H9 (cell line): ENCODE data around the gene OR10H5. TPM values are rescaled to one million over a fixed set of nuclear protein-coding genes. Genes with fewer than 3 reads are reported as not detected.

ENCODE experiments used
- DNase-seq: peaks from one replicate; pipeline ENCODE4 v3.0.0-alpha.2; 2017
- H2AFZ ChIP-seq: one replicate; pipeline ENCODE4 v1.6.1; 2013; ENCODE audit warnings: mild to moderate bottlenecking, low read length, control low read depth, moderate library complexity
- H2AK5ac ChIP-seq: 2 replicates; pipeline ENCODE4 v1.6.1; 2013; ENCODE audit warnings: low read length, control low read depth, mixed read lengths; ENCODE audit not compliant: insufficient read length
- H2BK120ac ChIP-seq: one replicate; pipeline ENCODE4 v1.6.1; 2013; ENCODE audit warnings: low read depth, mild to moderate bottlenecking, low read length, control low read depth, inconsistent platforms; ENCODE audit not compliant: poor library complexity, severe bottlenecking
- H2BK12ac ChIP-seq: 2 replicates; pipeline ENCODE4 v1.6.1; 2013; ENCODE audit warnings: low read length, control low read depth, mixed read lengths, low read depth; ENCODE audit not compliant: insufficient read length
- H2BK15ac ChIP-seq: 2 replicates; pipeline ENCODE4 v1.6.1; 2013; ENCODE audit warnings: low read depth, low read length, control low read depth
- H2BK20ac ChIP-seq: one replicate; pipeline ENCODE4 v1.6.1; 2013; ENCODE audit warnings: low read depth, mild to moderate bottlenecking, low read length, control low read depth, inconsistent platforms; ENCODE audit not compliant: poor library complexity, severe bottlenecking
- H2BK5ac ChIP-seq: 2 replicates; pipeline ENCODE4 v1.6.1; 2013; ENCODE audit warnings: low read length, control low read depth, mixed read lengths; ENCODE audit not compliant: insufficient read length
- H3K14ac ChIP-seq: 2 replicates; pipeline ENCODE4 v1.6.1; 2013; ENCODE audit warnings: low read length, control low read depth; ENCODE audit not compliant: insufficient read depth
- H3K18ac ChIP-seq: 2 replicates; pipeline ENCODE4 v1.6.1; 2013; ENCODE audit warnings: low read depth, mild to moderate bottlenecking, mixed read lengths, low read length, control low read depth; ENCODE audit not compliant: insufficient read length
- H3K23ac ChIP-seq: 2 replicates; pipeline ENCODE4 v1.6.1; 2013; ENCODE audit warnings: low read length, control low read depth, mixed read lengths, low read depth; ENCODE audit not compliant: insufficient read length
- H3K23me2 ChIP-seq: 2 replicates; pipeline ENCODE4 v1.6.1; 2013; ENCODE audit warnings: low read depth, mild to moderate bottlenecking, mixed read lengths, low read length, control low read depth; ENCODE audit not compliant: insufficient read length, poor library complexity, severe bottlenecking
- H3K27ac ChIP-seq: 2 replicates; pipeline ENCODE4 v1.5.1; 2013; ENCODE audit warnings: low read length, control low read depth, mixed read lengths, low read depth; ENCODE audit not compliant: insufficient read length
- H3K27me3 ChIP-seq: 2 replicates; pipeline ENCODE4 v1.6.1; 2013; ENCODE audit warnings: low read length, control low read depth, inconsistent platforms; ENCODE audit not compliant: insufficient read depth
- H3K4ac ChIP-seq: 2 replicates; pipeline ENCODE4 v1.6.1; 2013; ENCODE audit warnings: low read depth, mild to moderate bottlenecking, control low read depth, inconsistent platforms, low read length, moderate library complexity
- H3K4me1 ChIP-seq: 2 replicates; pipeline ENCODE4 v1.6.1; 2013; ENCODE audit warnings: low read length, control low read depth, inconsistent platforms; ENCODE audit not compliant: insufficient read depth
- H3K4me2 ChIP-seq: 2 replicates; pipeline ENCODE4 v1.6.1; 2013; ENCODE audit warnings: low read length, control low read depth, mixed read lengths; ENCODE audit not compliant: insufficient read length, insufficient read depth
- H3K56ac ChIP-seq: 2 replicates; pipeline ENCODE4 v1.6.1; 2013; ENCODE audit warnings: low read depth, mild to moderate bottlenecking, mixed read lengths, low read length, control low read depth; ENCODE audit not compliant: insufficient read length
- H3K79me1 ChIP-seq: 2 replicates; pipeline ENCODE4 v1.6.1; 2013; ENCODE audit warnings: low read depth, mild to moderate bottlenecking, moderate library complexity, low read length, control low read depth, inconsistent platforms; ENCODE audit not compliant: insufficient read depth, poor library complexity, severe bottlenecking
- H3K79me2 ChIP-seq: 2 replicates; pipeline ENCODE4 v1.6.1; 2013; ENCODE audit warnings: low read length, control low read depth, inconsistent platforms; ENCODE audit not compliant: insufficient read depth
- H3K9ac ChIP-seq: 2 replicates; pipeline ENCODE4 v1.6.1; 2013; ENCODE audit warnings: low read length, control low read depth, mixed read lengths; ENCODE audit not compliant: insufficient read length; ENCODE audit errors: extremely low read depth
- H3K9me3 ChIP-seq: one replicate; pipeline ENCODE4 v1.6.1; 2013; ENCODE audit warnings: low read depth, low read length, inconsistent platforms; ENCODE audit not compliant: control insufficient read depth
- H3T11ph ChIP-seq: one replicate; pipeline ENCODE4 v1.6.1; 2013; ENCODE audit warnings: mild to moderate bottlenecking, low read length, control low read depth, inconsistent platforms
- H4K20me1 ChIP-seq: one replicate; pipeline ENCODE4 v1.6.1; 2013; ENCODE audit not compliant: control insufficient read depth, insufficient read length, insufficient read depth
- H4K5ac ChIP-seq: 2 replicates; pipeline ENCODE4 v1.6.1; 2013; ENCODE audit warnings: low read depth, mild to moderate bottlenecking, mixed read lengths, low read length, control low read depth; ENCODE audit not compliant: insufficient read length
- H4K8ac ChIP-seq: replicated peaks from 2 replicates; pipeline ENCODE4 v1.6.1; 2013; ENCODE audit warnings: low read length, control low read depth, mixed read lengths, low read depth; ENCODE audit not compliant: insufficient read length
- H4K91ac ChIP-seq: 2 replicates; pipeline ENCODE4 v1.6.1; 2013; ENCODE audit warnings: low read depth, mild to moderate bottlenecking, moderate library complexity, mixed read lengths, low read length, control low read depth; ENCODE audit not compliant: insufficient read length
- H3K27ac Mint-ChIP-seq, 3 experiments: 2 replicates in 2 of 3; 3 replicates in 1 of 3; pipeline ENCODE4 v1.8.0; 2020 to 2021; ENCODE audit warnings: mixed read lengths in 3 of 3, mild to moderate bottlenecking in 1 of 3, moderate library complexity in 1 of 3
- H3K27me3 Mint-ChIP-seq: 2 replicates; pipeline ENCODE4 v1.8.0; 2021; ENCODE audit warnings: low read depth, mild to moderate bottlenecking, moderate library complexity, mixed read lengths
- H3K36me3 Mint-ChIP-seq, 3 experiments: 2 replicates in 2 of 3; 3 replicates in 1 of 3; pipeline ENCODE4 v1.8.0; 2020 to 2021; ENCODE audit warnings: low read depth in 3 of 3, mixed read lengths in 3 of 3; ENCODE audit not compliant: insufficient read depth in 1 of 3
- H3K4me1 Mint-ChIP-seq, 2 experiments: 2 replicates each; pipeline ENCODE4 v1.8.0; 2020; ENCODE audit warnings: mixed read lengths in 2 of 2
- H3K4me3 Mint-ChIP-seq, 2 experiments: 2 replicates in 1 of 2; 3 replicates in 1 of 2; pipeline ENCODE4 v1.8.0; 2020 to 2021; ENCODE audit warnings: mild to moderate bottlenecking in 2 of 2, mixed read lengths in 2 of 2, moderate library complexity in 1 of 2
- H3K9me3 Mint-ChIP-seq, 2 experiments: 2 replicates in 1 of 2; 3 replicates in 1 of 2; pipeline ENCODE4 v1.8.0; 2020; ENCODE audit warnings: mild to moderate bottlenecking in 2 of 2, mixed read lengths in 2 of 2, moderate library complexity in 1 of 2
- CTCF ChIP-seq: fragments of 200-600 bp; sonication (generic); conservative IDR thresholded peaks from 3 replicates; pipeline ENCODE4 v1.8.0; 2021; ENCODE audit warnings: antibody characterized with exemption, mild to moderate bottlenecking
- WGBS: extraction: QIAGEN DNeasy Blood & Tissue Kit; methylation state at CpG from one replicate; pipeline ENCODE4 v1.1.7; 2013; ENCODE audit warnings: missing lambda C conversion rate, low lambda C conversion rate, mixed read lengths; ENCODE audit not compliant: insufficient read length; ENCODE audit errors: extremely low coverage; 5-methylcytosine and 5-hydroxymethylcytosine counted together
- total RNA-seq: library from RNA; stranded (reverse); gene quantifications from 2 replicates; pipeline ENCODE4 v1.2.1, GENCODE V29; 2021

Gene OR10H5
- total RNA-seq, 1 experiment from 2014 or later = not detected

GRCh38 chr19:15775249-15775648, 12.2 kb upstream of the OR10H5 start:
- Histone ChIP-seq H3K18ac (no peak overlapping the region), H2BK12ac (no peak overlapping the region), H3K4ac (no peak overlapping the region), H3K9ac (no peak overlapping the region), H3K79me1 (no peaks in the 10 kb centered on the region), H2BK120ac (no peak overlapping the region), H2BK5ac (no peak overlapping the region), H3K27ac (no peak overlapping the region), H4K5ac (no peak overlapping the region), H3K79me2 (no peaks in the 10 kb centered on the region), H2BK20ac (no peak overlapping the region), H2BK15ac (no peak overlapping the region), H3T11ph (no peak overlapping the region), H3K14ac (no peak overlapping the region), H4K20me1 (no peaks in the 10 kb centered on the region), H3K23ac (no peak overlapping the region), H3K4me2 (no peak overlapping the region), H3K23me2 (no peaks in the 10 kb centered on the region), H4K91ac (no peak overlapping the region), H2AK5ac (no peak overlapping the region), H3K9me3 (peaks cover 92% of the 10 kb centered on the region), H3K56ac (no peak overlapping the region), H3K4me1 (no peaks in the 10 kb centered on the region), H4K8ac (no peak overlapping the region), H3K27me3 (no peaks in the 10 kb centered on the region), H2AFZ (no peak overlapping the region)
- no peaks in the 10 kb centered on the region for H3K4me1 Mint-ChIP-seq
- H3K27me3 Mint-ChIP-seq = peaks cover 2% of the 10 kb centered on the region
- H3K27ac Mint-ChIP-seq = no peak overlapping the region
- WGBS = no CpG with 5 or more reads among the region's 2 CpGs
- no peak for TF ChIP-seq CTCF
- H3K4me3 Mint-ChIP-seq = no peak overlapping the region
- no peak for DNase-seq
- peaks cover 88 to 95% of the 10 kb centered on the region in 2 experiments for H3K9me3 Mint-ChIP-seq
- peaks cover 9 to 51% (median 15%) of the 10 kb centered on the region in 3 experiments; a peak in 6 of 7 replicates for H3K36me3 Mint-ChIP-seq
